ENCODE results near the gene ZNF101. TPM values are rescaled to one million over a fixed set of nuclear protein-coding genes. Genes with fewer than 3 reads are reported as not detected.

The ZNF101 gene
- total RNA-seq, 1 donor from 2014 or later, result 8.3 TPM

DNA sequence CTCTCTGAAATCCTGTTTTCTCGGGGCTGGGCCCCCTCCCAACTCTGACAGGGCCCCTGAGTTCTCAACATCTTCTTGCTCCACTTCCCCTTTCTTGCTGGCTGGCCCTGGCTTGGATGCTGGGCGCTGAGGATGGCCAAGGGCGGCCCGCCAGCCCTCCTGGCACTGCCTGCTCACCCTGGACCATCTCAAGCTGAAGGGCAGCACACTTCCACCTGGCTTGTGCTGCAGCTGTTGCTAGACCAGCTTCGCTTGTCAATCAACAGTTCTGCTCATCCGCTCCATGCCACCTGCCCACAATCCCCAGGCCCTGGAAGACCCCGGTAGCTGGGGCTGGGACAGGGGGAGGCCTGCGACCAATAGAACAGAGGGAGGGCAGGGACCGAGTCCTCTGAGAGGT is 18.3 kb upstream of the ZNF101 start:
- Mint-ChIP-seq H3K4me3 (no peak overlapping the region), H3K27ac (no peak overlapping the region), H3K36me3 (peaks cover 36% of the 10 kb centered on the region), H3K9me3 (no peaks in the 10 kb centered on the region), H3K27me3 (ENCODE audit: low read depth) (no peaks in the 10 kb centered on the region), H3K4me1 (no peaks in the 10 kb centered on the region)
- DNase-seq (ENCODE audit: low spot score in 2 of 2, unreplicated experiment in 2 of 2), result no peak
- TF ChIP-seq, protein P1, sequence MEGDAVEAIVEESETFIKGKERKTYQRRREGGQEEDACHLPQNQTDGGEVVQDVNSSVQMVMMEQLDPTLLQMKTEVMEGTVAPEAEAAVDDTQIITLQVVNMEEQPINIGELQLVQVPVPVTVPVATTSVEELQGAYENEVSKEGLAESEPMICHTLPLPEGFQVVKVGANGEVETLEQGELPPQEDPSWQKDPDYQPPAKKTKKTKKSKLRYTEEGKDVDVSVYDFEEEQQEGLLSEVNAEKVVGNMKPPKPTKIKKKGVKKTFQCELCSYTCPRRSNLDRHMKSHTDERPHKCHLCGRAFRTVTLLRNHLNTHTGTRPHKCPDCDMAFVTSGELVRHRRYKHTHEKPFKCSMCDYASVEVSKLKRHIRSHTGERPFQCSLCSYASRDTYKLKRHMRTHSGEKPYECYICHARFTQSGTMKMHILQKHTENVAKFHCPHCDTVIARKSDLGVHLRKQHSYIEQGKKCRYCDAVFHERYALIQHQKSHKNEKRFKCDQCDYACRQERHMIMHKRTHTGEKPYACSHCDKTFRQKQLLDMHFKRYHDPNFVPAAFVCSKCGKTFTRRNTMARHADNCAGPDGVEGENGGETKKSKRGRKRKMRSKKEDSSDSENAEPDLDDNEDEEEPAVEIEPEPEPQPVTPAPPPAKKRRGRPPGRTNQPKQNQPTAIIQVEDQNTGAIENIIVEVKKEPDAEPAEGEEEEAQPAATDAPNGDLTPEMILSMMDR (IDR thresholded peaks at IDR 0.05; ENCODE audit: unreplicated experiment), result no peak

DNA sequence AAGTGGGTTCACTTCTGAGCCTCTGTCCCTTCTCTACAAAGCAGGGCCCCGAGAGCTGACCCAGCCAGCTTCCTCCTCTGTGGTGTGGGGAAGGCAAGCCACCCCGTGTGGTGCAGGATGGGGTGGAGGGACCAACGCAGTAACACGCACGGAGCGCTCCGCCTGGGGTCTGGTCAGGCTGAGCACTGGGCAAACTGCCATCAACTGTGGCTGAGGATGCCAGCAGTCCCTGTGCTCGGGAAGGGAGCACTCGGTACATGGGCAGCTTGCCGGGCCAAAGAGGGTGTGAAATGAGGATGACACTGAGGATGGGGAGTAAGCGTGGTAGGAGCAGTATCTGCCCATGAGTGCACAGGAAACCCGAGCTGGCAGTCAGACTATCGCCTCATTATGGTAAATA is 17.6 kb upstream of the ZNF101 start:
- no peaks in the 10 kb centered on the region for H3K27me3 Mint-ChIP-seq (ENCODE audit: low read depth)
- no peaks in the 10 kb centered on the region for H3K4me1 Mint-ChIP-seq
- no peaks in the 10 kb centered on the region for H3K9me3 Mint-ChIP-seq
- peaks cover 37% of the 10 kb centered on the region for H3K36me3 Mint-ChIP-seq
- TF ChIP-seq, protein P1 (IDR thresholded peaks at IDR 0.05; ENCODE audit: unreplicated experiment), result no peak
- no peak overlapping the region for H3K4me3 Mint-ChIP-seq
- DNase-seq (ENCODE audit: low spot score in 2 of 2, unreplicated experiment in 2 of 2), result no peak
- no peak overlapping the region for H3K27ac Mint-ChIP-seq

DNA sequence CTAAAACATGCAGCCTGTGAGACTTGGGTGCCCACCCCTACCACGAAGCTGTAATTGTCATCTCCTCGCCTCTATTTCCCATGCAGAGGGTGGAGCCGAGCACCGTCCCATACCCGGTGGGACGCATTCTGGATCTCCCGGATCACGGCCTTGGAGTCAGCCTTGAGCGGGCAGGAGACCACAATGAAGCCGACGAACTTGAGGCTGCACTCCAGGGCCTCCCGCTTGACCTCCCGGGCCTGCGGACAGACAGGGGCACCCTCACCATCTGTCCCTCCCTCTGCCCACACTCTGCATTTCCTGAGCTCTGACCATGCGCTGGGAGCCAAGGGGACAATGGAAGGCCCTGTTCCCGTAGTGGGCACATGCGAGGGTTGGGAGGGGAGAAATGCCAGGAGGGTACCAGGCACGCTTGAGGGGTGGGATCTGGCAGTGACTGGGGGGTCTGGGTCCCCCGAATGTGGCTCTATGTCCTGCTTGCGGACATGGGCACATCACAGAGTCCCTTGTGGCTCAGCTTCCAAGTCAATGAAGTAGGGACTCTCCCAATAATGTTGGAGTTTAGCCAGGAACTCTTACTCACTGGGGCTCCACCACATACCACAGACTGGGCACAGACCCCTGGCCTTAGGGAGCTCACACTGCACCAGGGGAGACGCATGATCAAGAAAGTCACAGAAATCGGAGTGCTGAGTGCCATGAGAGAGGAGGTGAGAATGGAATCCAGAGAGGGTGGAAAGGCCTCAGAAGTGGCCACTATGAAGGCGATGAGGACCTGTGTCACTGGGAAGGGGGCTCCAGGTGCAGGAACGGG is 15.9 kb upstream of the ZNF101 start:
- H3K4me1 Mint-ChIP-seq, result no peaks in the 10 kb centered on the region
- DNase-seq (ENCODE audit: low spot score in 2 of 2, unreplicated experiment in 2 of 2), result no peak
- H3K27me3 Mint-ChIP-seq (ENCODE audit: low read depth), result no peaks in the 10 kb centered on the region
- TF ChIP-seq, protein P1 (IDR thresholded peaks at IDR 0.05; ENCODE audit: unreplicated experiment), result no peak
- no peaks in the 10 kb centered on the region for H3K9me3 Mint-ChIP-seq
- no peak overlapping the region for H3K27ac Mint-ChIP-seq
- no peak overlapping the region for H3K4me3 Mint-ChIP-seq
- peaks cover 35% of the 10 kb centered on the region for H3K36me3 Mint-ChIP-seq

DNA sequence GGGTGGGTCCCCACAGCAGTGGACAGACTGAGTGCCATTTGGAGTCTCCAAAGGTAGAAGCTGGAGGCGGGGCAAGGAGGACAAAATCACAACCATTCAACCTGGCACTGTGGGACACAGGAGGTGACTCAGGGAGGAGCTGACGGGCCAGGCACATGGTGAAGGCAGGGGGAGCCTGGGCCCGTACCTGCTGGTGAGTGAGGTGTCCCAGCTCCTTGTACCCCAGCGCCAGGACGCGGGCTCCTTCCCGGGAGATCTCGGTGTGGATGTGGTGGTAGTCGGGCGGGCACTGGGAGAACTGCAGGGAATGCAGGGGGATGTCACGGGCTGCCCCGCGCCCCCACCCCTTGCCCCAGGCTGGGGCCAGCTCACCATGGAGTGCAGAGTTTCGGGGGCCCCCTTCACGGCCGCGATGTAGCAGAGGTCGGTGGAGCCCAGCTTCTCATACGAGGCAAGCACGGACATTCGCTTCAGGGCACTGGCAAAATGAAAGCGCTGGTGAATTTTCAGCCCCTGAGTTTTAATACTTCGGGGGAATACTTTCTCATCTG is 15.0 kb upstream of the ZNF101 start:
- TF ChIP-seq, protein P1 (IDR thresholded peaks at IDR 0.05; ENCODE audit: unreplicated experiment), result no peak
- Mint-ChIP-seq H3K4me3 (no peak overlapping the region), H3K4me1 (no peaks in the 10 kb centered on the region), H3K36me3 (peaks cover 39% of the 10 kb centered on the region), H3K27ac (no peak overlapping the region), H3K9me3 (no peaks in the 10 kb centered on the region), H3K27me3 (ENCODE audit: low read depth) (no peaks in the 10 kb centered on the region)
- DNase-seq (ENCODE audit: low spot score in 2 of 2, unreplicated experiment in 2 of 2), result no peak

DNA sequence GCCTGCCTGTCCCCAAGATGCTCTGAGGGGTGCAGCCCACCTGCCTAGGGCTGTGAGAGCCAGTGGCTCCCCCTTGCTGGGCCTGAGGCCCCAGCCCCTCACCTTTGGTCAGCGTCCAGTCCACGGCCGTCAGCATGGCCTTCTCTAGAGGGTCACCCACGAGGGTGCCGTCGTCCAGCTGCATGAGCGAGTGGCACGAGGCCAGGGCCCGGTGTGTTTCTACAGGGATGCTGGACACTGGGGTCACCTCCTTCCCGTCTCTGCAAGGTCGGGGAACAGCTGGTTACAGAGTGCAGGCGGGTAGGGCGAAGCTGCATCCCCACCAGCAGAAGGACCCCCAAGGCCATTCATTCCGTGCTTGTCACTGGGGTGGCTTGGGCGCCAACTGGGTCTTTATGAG is 14.2 kb upstream of the ZNF101 start:
- Mint-ChIP-seq H3K27me3 (ENCODE audit: low read depth) (no peaks in the 10 kb centered on the region), H3K9me3 (no peaks in the 10 kb centered on the region), H3K36me3 (peaks cover 35% of the 10 kb centered on the region), H3K27ac (no peak overlapping the region), H3K4me3 (no peak overlapping the region), H3K4me1 (no peaks in the 10 kb centered on the region)
- TF ChIP-seq, protein P1 (IDR thresholded peaks at IDR 0.05; ENCODE audit: unreplicated experiment), result no peak
- DNase-seq (ENCODE audit: low spot score in 2 of 2, unreplicated experiment in 2 of 2), result no peak

All from mesothelial cell of epicardium (in vitro differentiated cells).